DMS153 treated with DMSO at 0.1 percent for 48 hours (cell line): ENCODE data around the gene TASOR2.

Experiments
- DNase-seq: peaks from one replicate; lab custom pipeline; 2025; ENCODE audit not compliant: unreplicated experiment; lab: John Stamatoyannopoulos, UW

The TASOR2 gene

GRCh38 chr10:5654218-5654755, 30.4 kb upstream of the TASOR2 start:
- no peak for DNase-seq

GRCh38 chr10:5655121-5655520, 29.5 kb upstream of the TASOR2 start:
- no peak for DNase-seq

GRCh38 chr10:5656737-5657579, 27.7 kb upstream of the TASOR2 start:
- no peak for DNase-seq

- no peak for DNase-seq
Measured at GRCh38 chr10:5658871-5659618, 25.6 kb upstream of the TASOR2 start.

GRCh38 chr10:5659702-5660528, 24.7 kb upstream of the TASOR2 start:
- no peak for DNase-seq

- no peak for DNase-seq
Measured at GRCh38 chr10:5661043-5661442, 23.6 kb upstream of the TASOR2 start.

GRCh38 chr10:5662708-5663579, 21.7 kb upstream of the TASOR2 start:
- DNase-seq = no peak

- no peak for DNase-seq
Measured at GRCh38 chr10:5663692-5664427, 20.8 kb upstream of the TASOR2 start.

GRCh38 chr10:5665373-5666007, 19.1 kb upstream of the TASOR2 start:
- DNase-seq = no peak

GRCh38 chr10:5666008-5666840, 18.4 kb upstream of the TASOR2 start, which contains the start of gene ASB13:
Gene ASB13, minus strand, starts transcription at chr10:5666595. Its CDS starts 44 bp downstream, at chr10:5666551.
- DNase-seq = no peak

- no peak for DNase-seq
Measured at GRCh38 chr10:5666841-5667630, 17.6 kb upstream of the TASOR2 start.

- no peak for DNase-seq
Measured at GRCh38 chr10:5668429-5668828, 16.2 kb upstream of the TASOR2 start.

GRCh38 chr10:5669604-5670003, 15.0 kb upstream of the TASOR2 start:
- DNase-seq = no peak

- DNase-seq = no peak
Measured at GRCh38 chr10:5670662-5671375, 13.8 kb upstream of the TASOR2 start.

GRCh38 chr10:5678397-5679036, 6.1 kb upstream of the TASOR2 start:
- no peak for DNase-seq

GRCh38 chr10:5679037-5679435, 5.6 kb upstream of the TASOR2 start:
- no peak for DNase-seq
